Parathyroid adenoma (tissue), 2 donors: ENCODE measurements around the gene CCSER1.

Experiments
- H2AFZ ChIP-seq: fragments of 300-600 bp; sonication (generic); one replicate; pipeline ENCODE4 v1.7.0; 2017; ENCODE audit warnings: antibody characterized with exemption, mild to moderate bottlenecking
- H3K27ac ChIP-seq: fragments of 300-600 bp; sonication (generic); one replicate; pipeline ENCODE4 v1.7.0; 2017
- H3K27me3 ChIP-seq: fragments of 300-600 bp; sonication (generic); one replicate; pipeline ENCODE4 v1.7.0; 2017; ENCODE audit warnings: low read length; ENCODE audit not compliant: control insufficient read depth, insufficient read depth
- H3K36me3 ChIP-seq: fragments of 300-600 bp; sonication (generic); one replicate; pipeline ENCODE4 v1.7.0; 2017; ENCODE audit warnings: low read length; ENCODE audit not compliant: control insufficient read depth, insufficient read depth
- H3K4me1 ChIP-seq: fragments of 300-600 bp; sonication (generic); one replicate; pipeline ENCODE4 v1.7.0; 2017; ENCODE audit warnings: control low read depth
- H3K4me2 ChIP-seq: fragments of 300-600 bp; sonication (generic); one replicate; pipeline ENCODE4 v1.7.0; 2017; ENCODE audit warnings: low read length
- H3K4me3 ChIP-seq: fragments of 300-600 bp; sonication (generic); one replicate; pipeline ENCODE4 v1.7.0; 2017; ENCODE audit warnings: low read depth, low read length
- H3K79me2 ChIP-seq: fragments of 300-600 bp; sonication (generic); one replicate; pipeline ENCODE4 v1.7.0; 2017; ENCODE audit warnings: control low read depth
- H3K9ac ChIP-seq: fragments of 300-600 bp; sonication (generic); one replicate; pipeline ENCODE4 v1.7.0; 2017; ENCODE audit warnings: mild to moderate bottlenecking
- H3K9me3 ChIP-seq: fragments of 300-600 bp; sonication (generic); one replicate; pipeline ENCODE4 v1.7.0; 2017; ENCODE audit warnings: low read length; ENCODE audit not compliant: control insufficient read depth
- TF ChIP-seq, protein P1 (sequence below): fragments of 300-600 bp; sonication (generic); IDR thresholded peaks from one replicate; pipeline ENCODE4 v1.7.0; 2017; ENCODE audit warnings: antibody characterized with exemption, mild to moderate bottlenecking
- donor health status: primary hyperparathyroidism.

The CCSER1 gene

GRCh38 chr4:90515191-90515590 lies 388.0 kb downstream of the CCSER1 start:
- H3K9ac ChIP-seq, result no peak overlapping the region
- no peak overlapping the region for H3K4me3 ChIP-seq

DNA sequence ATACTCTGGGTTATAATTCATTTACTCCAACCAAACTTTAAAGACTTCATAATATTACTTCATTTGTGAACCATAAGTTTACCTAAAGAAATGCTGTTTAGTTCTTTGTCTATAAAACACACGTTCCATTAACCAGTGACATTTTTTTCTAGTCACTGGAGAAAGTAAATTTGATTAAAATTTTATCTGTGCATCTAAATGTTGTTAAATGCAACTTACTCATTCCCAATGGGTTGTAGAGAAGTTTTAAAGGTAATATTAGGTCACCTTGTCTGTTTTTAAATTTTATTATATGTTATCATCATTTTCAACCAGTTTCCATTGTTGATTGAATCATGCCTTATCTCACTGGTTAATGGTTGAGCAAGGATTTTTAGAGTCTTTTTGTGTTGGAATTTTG lies 401.4 kb downstream of the CCSER1 start:
- Histone ChIP-seq H2AFZ (no peak overlapping the region), H3K27ac (no peak overlapping the region), H3K4me2 (no peak overlapping the region), H3K27me3 (no peaks in the 10 kb centered on the region), H3K79me2 (no peaks in the 10 kb centered on the region), H3K4me1 (no peaks in the 10 kb centered on the region), H3K9ac (no peak overlapping the region), H3K9me3 (no peaks in the 10 kb centered on the region), H3K4me3 (no peak overlapping the region), H3K36me3 (no peaks in the 10 kb centered on the region)
- TF ChIP-seq, protein P1, sequence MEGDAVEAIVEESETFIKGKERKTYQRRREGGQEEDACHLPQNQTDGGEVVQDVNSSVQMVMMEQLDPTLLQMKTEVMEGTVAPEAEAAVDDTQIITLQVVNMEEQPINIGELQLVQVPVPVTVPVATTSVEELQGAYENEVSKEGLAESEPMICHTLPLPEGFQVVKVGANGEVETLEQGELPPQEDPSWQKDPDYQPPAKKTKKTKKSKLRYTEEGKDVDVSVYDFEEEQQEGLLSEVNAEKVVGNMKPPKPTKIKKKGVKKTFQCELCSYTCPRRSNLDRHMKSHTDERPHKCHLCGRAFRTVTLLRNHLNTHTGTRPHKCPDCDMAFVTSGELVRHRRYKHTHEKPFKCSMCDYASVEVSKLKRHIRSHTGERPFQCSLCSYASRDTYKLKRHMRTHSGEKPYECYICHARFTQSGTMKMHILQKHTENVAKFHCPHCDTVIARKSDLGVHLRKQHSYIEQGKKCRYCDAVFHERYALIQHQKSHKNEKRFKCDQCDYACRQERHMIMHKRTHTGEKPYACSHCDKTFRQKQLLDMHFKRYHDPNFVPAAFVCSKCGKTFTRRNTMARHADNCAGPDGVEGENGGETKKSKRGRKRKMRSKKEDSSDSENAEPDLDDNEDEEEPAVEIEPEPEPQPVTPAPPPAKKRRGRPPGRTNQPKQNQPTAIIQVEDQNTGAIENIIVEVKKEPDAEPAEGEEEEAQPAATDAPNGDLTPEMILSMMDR, result no peak

More at GRCh38 chr4:90515191-90515590, 388.0 kb downstream of the CCSER1 start:
- Histone ChIP-seq H3K4me1 (no peaks in the 10 kb centered on the region), H3K79me2 (no peaks in the 10 kb centered on the region), H3K4me2 (no peak overlapping the region), H2AFZ (no peak overlapping the region), H3K9me3 (no peaks in the 10 kb centered on the region), H3K27me3 (no peaks in the 10 kb centered on the region), H3K36me3 (no peaks in the 10 kb centered on the region), H3K27ac (no peak overlapping the region)
- TF ChIP-seq, protein P1, result no peak

- Histone ChIP-seq H3K9me3 (no peaks in the 10 kb centered on the region), H3K36me3 (no peaks in the 10 kb centered on the region), H3K79me2 (no peaks in the 10 kb centered on the region), H3K9ac (no peak overlapping the region), H3K4me1 (no peaks in the 10 kb centered on the region), H3K4me3 (no peak overlapping the region), H3K4me2 (no peak overlapping the region), H2AFZ (no peak overlapping the region), H3K27ac (no peak overlapping the region), H3K27me3 (no peaks in the 10 kb centered on the region)
- TF ChIP-seq, protein P1, result no peak
These were observed 409.2 kb downstream of the CCSER1 start for GRCh38 chr4:90536408-90536807.

DNA sequence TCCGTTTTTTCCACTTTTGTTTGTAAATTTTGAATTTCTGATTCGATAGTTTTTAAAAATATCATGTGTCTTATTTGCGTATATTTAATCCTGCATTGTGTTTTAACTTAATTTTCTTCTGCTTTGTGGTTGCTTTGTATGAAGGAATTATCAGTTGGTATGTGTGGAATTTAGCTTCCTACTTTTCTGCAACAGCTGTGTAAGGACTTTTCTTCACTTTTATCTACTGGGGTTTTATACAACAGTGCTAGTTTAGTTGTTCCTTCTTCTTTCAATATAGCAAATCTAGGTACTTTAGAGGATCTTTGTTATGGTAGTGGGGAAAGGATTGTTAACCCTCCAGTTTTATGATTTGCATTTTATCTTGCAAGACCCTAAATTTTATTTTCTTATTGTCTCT lies 410.3 kb downstream of the CCSER1 start:
- TF ChIP-seq, protein P1, result no peak
- H3K4me1 ChIP-seq, result no peaks in the 10 kb centered on the region
- no peaks in the 10 kb centered on the region for H3K79me2 ChIP-seq
- no peaks in the 10 kb centered on the region for H3K36me3 ChIP-seq
- no peak overlapping the region for H3K4me2 ChIP-seq
- H3K27me3 ChIP-seq, result no peaks in the 10 kb centered on the region
- H3K4me3 ChIP-seq, result no peak overlapping the region
- no peak overlapping the region for H2AFZ ChIP-seq
- no peaks in the 10 kb centered on the region for H3K9me3 ChIP-seq
- H3K9ac ChIP-seq, result no peak overlapping the region
- no peak overlapping the region for H3K27ac ChIP-seq

DNA sequence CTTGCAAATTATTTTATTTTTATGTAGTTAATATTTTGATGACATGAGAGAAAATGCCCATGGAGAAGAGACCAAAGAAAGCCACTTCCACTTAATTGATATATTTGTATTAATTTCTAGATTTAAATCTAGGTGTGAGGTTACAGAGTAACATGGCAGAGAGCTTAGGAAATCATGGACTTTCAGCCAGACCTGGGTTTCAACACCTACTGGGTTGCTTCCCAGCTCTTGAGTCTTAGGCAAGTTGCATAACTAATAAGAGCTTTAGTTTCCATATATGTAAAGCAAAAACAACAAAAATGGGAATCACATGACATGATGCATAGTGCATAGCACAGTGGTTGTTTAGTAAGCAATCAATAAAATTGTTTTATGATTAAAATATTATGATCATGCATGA lies 413.3 kb downstream of the CCSER1 start:
- Histone ChIP-seq H3K27ac (no peak overlapping the region), H2AFZ (no peak overlapping the region), H3K9me3 (no peaks in the 10 kb centered on the region), H3K9ac (no peak overlapping the region), H3K79me2 (no peaks in the 10 kb centered on the region), H3K4me1 (no peaks in the 10 kb centered on the region), H3K4me2 (no peak overlapping the region), H3K36me3 (no peaks in the 10 kb centered on the region), H3K27me3 (no peaks in the 10 kb centered on the region), H3K4me3 (no peak overlapping the region)
- TF ChIP-seq, protein P1, result no peak
